Mucosa of descending colon (tissue), 3 donors: ENCODE results near the gene APCDD1. TPM values are rescaled to one million over a fixed set of nuclear protein-coding genes. Genes with fewer than 3 reads are reported as not detected.

Experiments
- ATAC-seq: fragments of 200-7000 bp; cut with Tn5 transposase; one replicate; pipeline ENCODE4 v1.9.1; 2020; ENCODE audit warnings: mild to moderate bottlenecking, moderate library complexity
- DNase-seq, 3 donors: peaks; one replicate each; pipeline ENCODE4 v3.0.0-alpha.2; 2020
- H3K36me3 ChIP-seq: fragments of 200-600 bp; one replicate; pipeline ENCODE4 v1.8.0; 2021; ENCODE audit warnings: low read depth, mild to moderate bottlenecking
- H3K4me1 ChIP-seq: fragments of 200-600 bp; one replicate; pipeline ENCODE4 v1.8.0; 2021; ENCODE audit warnings: low read depth, mild to moderate bottlenecking
- H3K4me3 ChIP-seq: fragments of 200-600 bp; one replicate; pipeline ENCODE4 v1.8.0; 2021; ENCODE audit warnings: mild to moderate bottlenecking
- H3K9me3 ChIP-seq: fragments of 200-600 bp; one replicate; pipeline ENCODE4 v1.8.0; 2021; ENCODE audit warnings: mild to moderate bottlenecking
- intact Hi-C, 2 donors: fragments of 100-400 bp; cut with DNase I in 1 of 2; cut with micrococcal nuclease in 1 of 2; formaldehyde crosslinking; loops; one replicate each; pipeline versions ENCODE4 v1.11.0 to v1.11.1; 2022; cut with DNase I, micrococcal nuclease
- total RNA-seq, 3 donors: library from RNA; stranded (reverse); fragmentation: NEBNext Ultra II Directional in 2 of 3; extraction: Animal tissue kit (Norgen Biotek cat#: 25700) in 2 of 3; gene quantifications; one replicate each; pipeline versions ENCODE4 v1.2.1 to v1.2.4, GENCODE V29; 2021 to 2023
- TF ChIP-seq, protein P1 (sequence below): fragments of 200-600 bp; IDR thresholded peaks from one replicate; pipeline ENCODE4 v1.8.0; 2022; ENCODE audit warnings: antibody characterized with exemption, mild to moderate bottlenecking
- donor health status: DM: no; HTN: no; CAD: no; lungs with moderate emphysema.
- donor health status: DM: no; HTN: no; CAD: no.
- donor health status: DM: no; HTN: yes; CAD: no.

Gene APCDD1
- total RNA-seq, 3 donors from 2014 or later, result 3.8 to 29.7 (median 15.2) TPM

- intact Hi-C loops, result no loop called here
- no peaks in the 10 kb centered on the region for H3K4me1 ChIP-seq
- H3K9me3 ChIP-seq, result no peaks in the 10 kb centered on the region
- TF ChIP-seq, protein P1, sequence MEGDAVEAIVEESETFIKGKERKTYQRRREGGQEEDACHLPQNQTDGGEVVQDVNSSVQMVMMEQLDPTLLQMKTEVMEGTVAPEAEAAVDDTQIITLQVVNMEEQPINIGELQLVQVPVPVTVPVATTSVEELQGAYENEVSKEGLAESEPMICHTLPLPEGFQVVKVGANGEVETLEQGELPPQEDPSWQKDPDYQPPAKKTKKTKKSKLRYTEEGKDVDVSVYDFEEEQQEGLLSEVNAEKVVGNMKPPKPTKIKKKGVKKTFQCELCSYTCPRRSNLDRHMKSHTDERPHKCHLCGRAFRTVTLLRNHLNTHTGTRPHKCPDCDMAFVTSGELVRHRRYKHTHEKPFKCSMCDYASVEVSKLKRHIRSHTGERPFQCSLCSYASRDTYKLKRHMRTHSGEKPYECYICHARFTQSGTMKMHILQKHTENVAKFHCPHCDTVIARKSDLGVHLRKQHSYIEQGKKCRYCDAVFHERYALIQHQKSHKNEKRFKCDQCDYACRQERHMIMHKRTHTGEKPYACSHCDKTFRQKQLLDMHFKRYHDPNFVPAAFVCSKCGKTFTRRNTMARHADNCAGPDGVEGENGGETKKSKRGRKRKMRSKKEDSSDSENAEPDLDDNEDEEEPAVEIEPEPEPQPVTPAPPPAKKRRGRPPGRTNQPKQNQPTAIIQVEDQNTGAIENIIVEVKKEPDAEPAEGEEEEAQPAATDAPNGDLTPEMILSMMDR, result no peak
- DNase-seq (no peak), ATAC-seq (no peak)
- H3K4me3 ChIP-seq, result no peak overlapping the region
- H3K36me3 ChIP-seq, result no peaks in the 10 kb centered on the region
Measured at GRCh38 chr18:10457767-10458166, 3.3 kb downstream of the APCDD1 start.

- ATAC-seq (no peak), DNase-seq (no peak)
- Histone ChIP-seq H3K4me1 (no peaks in the 10 kb centered on the region), H3K9me3 (no peaks in the 10 kb centered on the region), H3K4me3 (no peak overlapping the region), H3K36me3 (no peaks in the 10 kb centered on the region)
- intact Hi-C loops, result no loop called here
- TF ChIP-seq, protein P1, result no peak
Measured at GRCh38 chr18:10458691-10459090, 4.3 kb downstream of the APCDD1 start.

DNA sequence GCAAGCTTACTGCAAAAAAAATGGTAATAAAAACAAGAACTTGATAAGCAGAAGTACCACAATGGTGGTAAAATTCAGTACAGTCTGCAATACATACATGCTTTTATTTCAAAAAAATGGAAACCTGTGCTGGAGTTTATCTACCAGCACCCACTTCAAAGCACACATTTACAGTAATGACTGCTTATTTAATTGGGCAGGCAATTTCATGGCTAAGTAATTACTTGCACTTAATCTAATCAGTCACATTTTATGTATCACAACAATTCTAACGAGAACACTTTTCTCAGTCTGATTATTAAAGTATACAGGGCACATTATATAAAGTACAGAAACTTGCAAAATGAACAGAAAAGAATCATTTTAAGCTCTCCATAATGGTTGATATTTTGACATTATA is 5.2 kb downstream of the APCDD1 start:
- Histone ChIP-seq H3K36me3 (no peaks in the 10 kb centered on the region), H3K4me3 (no peak overlapping the region), H3K4me1 (no peaks in the 10 kb centered on the region), H3K9me3 (no peaks in the 10 kb centered on the region)
- intact Hi-C loops, result no loop called here
- TF ChIP-seq, protein P1, result no peak
- DNase-seq (no peak), ATAC-seq (no peak)

GRCh38 chr18:10460414-10461018 is 6.1 kb downstream of the APCDD1 start:
- TF ChIP-seq, protein P1, result no peak
- intact Hi-C loops, result no loop called here
- no peaks in the 10 kb centered on the region for H3K36me3 ChIP-seq
- H3K9me3 ChIP-seq, result no peaks in the 10 kb centered on the region
- no peak overlapping the region for H3K4me3 ChIP-seq
- no peak for ATAC-seq
- no peak for DNase-seq
- H3K4me1 ChIP-seq, result no peaks in the 10 kb centered on the region

GRCh38 chr18:10461989-10462388 is 7.6 kb downstream of the APCDD1 start:
- no peaks in the 10 kb centered on the region for H3K36me3 ChIP-seq
- DNase-seq (no peak), ATAC-seq (no peak)
- intact Hi-C loops, result no loop called here
- no peaks in the 10 kb centered on the region for H3K9me3 ChIP-seq
- no peak overlapping the region for H3K4me3 ChIP-seq
- H3K4me1 ChIP-seq, result no peaks in the 10 kb centered on the region
- TF ChIP-seq, protein P1, result no peak

DNA sequence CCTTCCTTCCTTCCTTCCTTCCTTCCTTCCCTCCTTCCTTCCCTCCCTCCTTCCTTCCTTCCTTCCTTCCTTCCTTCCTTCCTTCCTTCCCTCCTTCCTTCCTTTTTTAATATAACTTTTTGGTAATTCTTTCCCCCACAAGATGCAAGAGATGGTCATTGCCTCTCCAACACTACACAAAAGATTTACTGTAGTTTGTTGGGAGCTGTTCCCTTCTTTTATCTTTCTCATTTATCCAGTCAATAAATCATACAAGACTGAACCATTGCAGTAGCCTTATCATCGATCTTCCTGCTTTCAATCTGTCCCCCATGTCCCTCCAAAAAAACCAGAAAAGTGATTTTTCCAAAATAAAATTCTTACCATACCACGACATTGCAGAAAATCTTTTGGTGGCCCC is 8.2 kb downstream of the APCDD1 start:
- TF ChIP-seq, protein P1, result no peak
- Histone ChIP-seq H3K36me3 (no peaks in the 10 kb centered on the region), H3K9me3 (no peaks in the 10 kb centered on the region), H3K4me1 (no peaks in the 10 kb centered on the region), H3K4me3 (no peak overlapping the region)
- intact Hi-C loops, result no loop called here
- ATAC-seq, result no peak
- no peak for DNase-seq
